Stimulated activated naive CD8-positive, alpha-beta T cell treated with anti-CD3 and anti-CD28 coated beads, Interleukin-15, Interleukin-2, amounts not matched to agents 100 U/mL and 50 U/mL, for 24 hours (primary cell): ENCODE results near the gene CHMP5.

Experiments
- ATAC-seq: fragments of 150-1000 bp; cut with Tn5 transposase; one replicate; pipeline ENCODE4 v1.10.0; 2021
- DNase-seq: peaks from one replicate; pipeline ENCODE4 v3.0.0; 2021

The CHMP5 gene

GRCh38 chr9:33318225-33318624, 53.4 kb downstream of the CHMP5 start:
- ATAC-seq = no peak
- no peak for DNase-seq

GRCh38 chr9:33318781-33319180, 53.9 kb downstream of the CHMP5 start:
- ATAC-seq = no peak
- no peak for DNase-seq

GRCh38 chr9:33320230-33320567, 55.4 kb downstream of the CHMP5 start:
- ATAC-seq (peak; percentile 38), DNase-seq (no peak)

GRCh38 chr9:33320568-33321261, 55.9 kb downstream of the CHMP5 start:
- peak; percentile 76 for ATAC-seq

GRCh38 chr9:33329117-33329563, 64.3 kb downstream of the CHMP5 start:
- DNase-seq (no peak), ATAC-seq (no peak)

More at GRCh38 chr9:33320568-33321261, 55.9 kb downstream of the CHMP5 start:
- no peak for DNase-seq

- DNase-seq = no peak
- ATAC-seq = no peak
These were observed 65.1 kb downstream of the CHMP5 start for GRCh38 chr9:33329979-33330378.

- no peak for ATAC-seq
- DNase-seq = no peak
These were observed 66.6 kb downstream of the CHMP5 start for GRCh38 chr9:33331377-33331891.
